HG03460 (cell line): ENCODE results near the gene SREBF1.
A peak's percentile ranks its signal among the peaks of the same experiment; 100 is the strongest.

ENCODE experiments used
- ATAC-seq: cut with Tn5 transposase; IDR thresholded peaks from one replicate; pipeline ENCODE4 v1.9.1; 2021; ENCODE audit not compliant: unreplicated experiment

Gene SREBF1

DNA sequence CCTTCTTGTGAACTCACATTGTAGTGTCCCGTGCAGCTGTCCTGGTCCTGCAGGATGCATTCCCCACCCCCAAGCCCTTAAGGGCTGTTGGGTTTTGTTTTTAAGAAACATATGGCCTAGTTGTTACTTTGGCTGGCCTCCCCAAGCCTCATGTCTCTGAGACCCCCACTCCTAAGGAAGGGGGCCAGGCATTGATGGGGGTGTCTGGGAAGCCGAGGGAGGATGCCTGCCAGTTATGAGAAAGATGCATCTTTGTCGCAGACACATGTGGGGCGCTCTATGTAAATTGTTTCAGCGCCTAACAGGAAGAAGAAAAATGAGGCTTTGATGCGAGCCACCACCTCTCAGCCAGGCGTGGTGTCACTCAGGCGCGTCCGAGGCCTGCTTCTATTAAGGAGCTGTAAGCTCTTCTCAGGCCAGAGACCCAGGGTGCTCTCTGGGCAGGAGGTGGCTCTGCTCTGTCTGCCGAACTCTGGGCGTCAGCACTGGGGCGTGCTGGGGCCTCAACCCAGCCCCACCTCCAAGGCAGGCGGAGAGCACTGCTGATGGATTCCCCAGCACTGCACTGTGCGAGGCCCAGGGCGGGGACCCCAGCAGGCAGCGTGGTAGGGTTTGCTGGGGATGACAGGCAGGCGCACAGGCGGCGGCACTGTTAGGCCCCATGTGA, 70.6 kb downstream of the SREBF1 start:
- peak; percentile 56 for ATAC-seq

- no peak for ATAC-seq
These were observed 71.3 kb downstream of the SREBF1 start for GRCh38 chr17:17765359-17766076.

DNA sequence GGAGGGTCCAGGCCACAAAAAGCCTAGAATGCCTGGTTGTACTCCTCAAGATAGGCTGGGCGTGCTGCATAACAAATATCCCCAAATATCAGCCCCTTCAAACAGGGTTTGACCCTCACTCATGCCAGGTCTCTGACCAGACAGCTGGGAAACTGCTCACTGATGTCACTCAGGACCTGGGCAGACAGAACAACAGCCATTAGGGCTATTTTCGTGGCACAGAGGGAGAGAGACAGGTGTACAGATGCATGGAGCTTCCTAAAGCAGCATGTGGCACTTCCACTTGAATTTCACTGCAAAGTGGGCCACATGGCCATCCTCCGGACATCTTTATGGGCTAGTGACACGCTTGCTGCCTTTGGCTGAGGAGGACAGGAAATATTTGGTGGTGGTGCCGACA, 73.1 kb downstream of the SREBF1 start:
- ATAC-seq, result no peak

DNA sequence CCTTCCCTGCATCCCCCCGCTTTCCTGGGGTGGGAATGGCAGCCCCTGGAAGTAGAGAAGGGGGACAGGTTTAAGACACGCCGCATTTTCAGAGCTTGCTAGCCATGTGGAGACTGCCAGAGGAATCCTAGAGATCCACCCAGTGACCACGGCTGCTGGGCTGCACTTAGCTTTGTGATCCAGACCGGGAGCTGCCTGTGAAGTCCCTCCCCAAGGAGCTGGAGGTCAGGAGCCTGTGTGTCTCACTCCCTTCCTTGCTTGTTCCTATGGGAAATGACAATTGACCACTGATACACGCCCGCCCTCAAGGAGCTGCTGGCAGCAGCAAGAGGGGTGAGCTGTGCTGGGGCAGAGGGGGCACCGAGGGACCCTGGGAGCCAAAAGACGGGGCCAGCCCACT, 73.7 kb downstream of the SREBF1 start:
- no peak for ATAC-seq

- ATAC-seq, result no peak
These were observed 74.1 kb downstream of the SREBF1 start for GRCh38 chr17:17762744-17763105.
